ENCODE measurements around the gene CLEC2A. TPM values are rescaled to one million over a fixed set of nuclear protein-coding genes. Genes with fewer than 3 reads are reported as not detected.

Gene CLEC2A
- total and polyA plus RNA-seq, 7 donors = not detected

- WGBS, 3 donors = 80 to 92% (median 85%) methylated on average over 2 of the region's 2 CpGs
- no peaks in the 10 kb centered on the region for H3K4me1 ChIP-seq
- intact Hi-C loops (cut with DNase I) = no loop called here
- H3K9me3 ChIP-seq = no peaks in the 10 kb centered on the region
- no peaks in the 10 kb centered on the region for H3K36me3 ChIP-seq (ENCODE audit: insufficient read depth in 1 of 2, low read depth in 1 of 2)
- TF ChIP-seq CTCF (IDR thresholded peaks at IDR 0.05) = no peak
- H3K4me3 ChIP-seq = no peak overlapping the region
- DNase-seq = no peak
- H3K27ac ChIP-seq = no peak overlapping the region
- no peak for ATAC-seq
- no peaks in the 10 kb centered on the region for H3K27me3 ChIP-seq (ENCODE audit: insufficient read depth in 3 of 3, low read length in 2 of 3)
These were observed 31.2 kb downstream of the CLEC2A start for GRCh38 chr12:9900930-9901329.

- WGBS, 3 donors = 89 to 93% (median 93%) methylated on average over 2 of the region's 2 CpGs
- intact Hi-C loops (cut with DNase I) = no loop called here
- no peaks in the 10 kb centered on the region for H3K9me3 ChIP-seq
- ATAC-seq (no peak), DNase-seq (no peak)
- H3K27me3 ChIP-seq (ENCODE audit: insufficient read depth in 3 of 3, low read length in 2 of 3) = no peaks in the 10 kb centered on the region
- no peak overlapping the region for H3K4me3 ChIP-seq
- no peaks in the 10 kb centered on the region for H3K36me3 ChIP-seq (ENCODE audit: insufficient read depth in 1 of 2, low read depth in 1 of 2)
- H3K4me1 ChIP-seq = no peaks in the 10 kb centered on the region
- no peak for TF ChIP-seq CTCF (IDR thresholded peaks at IDR 0.05)
- no peak overlapping the region for H3K27ac ChIP-seq
These were observed 33.0 kb downstream of the CLEC2A start for GRCh38 chr12:9899209-9899608.

GRCh38 chr12:9897535-9897934 lies 34.6 kb downstream of the CLEC2A start:
- H3K27ac ChIP-seq = no peak overlapping the region
- no peak for ATAC-seq
- DNase-seq = no peak
- 68 to 74% (median 72%) methylated on average over 6 of the region's 6 CpGs for WGBS, 3 donors
- TF ChIP-seq CTCF (IDR thresholded peaks at IDR 0.05) = no peak
- no peaks in the 10 kb centered on the region for H3K4me1 ChIP-seq
- intact Hi-C loops (cut with DNase I) = no loop called here
- no peaks in the 10 kb centered on the region for H3K9me3 ChIP-seq
- no peaks in the 10 kb centered on the region for H3K36me3 ChIP-seq (ENCODE audit: insufficient read depth in 1 of 2, low read depth in 1 of 2)
- no peak overlapping the region for H3K4me3 ChIP-seq
- H3K27me3 ChIP-seq (ENCODE audit: insufficient read depth in 3 of 3, low read length in 2 of 3) = no peaks in the 10 kb centered on the region

- Histone ChIP-seq H3K9me3 (no peaks in the 10 kb centered on the region), H3K27ac (no peak overlapping the region), H3K27me3 (ENCODE audit: insufficient read depth in 3 of 3, low read length in 2 of 3) (no peaks in the 10 kb centered on the region), H3K36me3 (ENCODE audit: insufficient read depth in 1 of 2, low read depth in 1 of 2) (no peaks in the 10 kb centered on the region), H3K4me3 (no peak overlapping the region), H3K4me1 (no peaks in the 10 kb centered on the region)
- 73 to 80% (median 78%) methylated on average over 6 of the region's 6 CpGs for WGBS, 3 donors
- intact Hi-C loops (cut with DNase I) = no loop called here
- ATAC-seq = no peak
- TF ChIP-seq CTCF (IDR thresholded peaks at IDR 0.05) = no peak
- DNase-seq = no peak
These were observed 36.8 kb downstream of the CLEC2A start for GRCh38 chr12:9895215-9895971.
